Right lobe of liver (tissue), 4 donors: ENCODE measurements around the gene INTS7.
"Not testable (repeated sequence)": the region's sequence is repeated elsewhere in the genome, so short reads cannot be mapped to it uniquely, and the experiment has no call there.

ENCODE experiments used
- CTCF ChIP-seq, 4 donors: fragments of 200-600 bp in 3 of 4; fragments of 450-650 bp in 1 of 4; IDR thresholded peaks; one replicate each; pipeline versions ENCODE4 v1.5.1 to v1.8.0; 2016 to 2022; ENCODE audit warnings: antibody characterized with exemption in 4 of 4, mild to moderate bottlenecking in 2 of 4
- POLR2A ChIP-seq: fragments of 450-650 bp; IDR thresholded peaks from one replicate; pipeline ENCODE4 v1.6.1; 2017; ENCODE audit warnings: antibody characterized with exemption, mild to moderate bottlenecking
- donor health status: DM: no; HTN: no; CAD: no.
- donor health status: DM: no; HTN: no; CAD: no.
- donor health status: DM: no; HTN: yes; CAD: no.

- TF ChIP-seq POLR2A; CTCF (IDR thresholded peaks at IDR 0.05): not testable (repeated sequence)
Measured at GRCh38 chr1:212027727-212028126, 7.6 kb downstream of the INTS7 start.
